B cell (primary cell): ENCODE data around the gene CDH7. TPM values are rescaled to one million over a fixed set of nuclear protein-coding genes. Genes with fewer than 3 reads are reported as not detected.

Experiments used
- ATAC-seq: fragments of 200-7000 bp; cut with Tn5 transposase; one replicate; pipeline ENCODE4 v1.10.0; 2021; ENCODE audit warnings: low read depth, mild to moderate bottlenecking, moderate number of reproducible peaks, moderate library complexity
- CTCF ChIA-PET: fragments of 350-600 bp; sonication (Branson Sonifier 250); formaldehyde crosslinking; loops from one replicate; lab custom pipeline; 2021; ENCODE audit warnings: antibody characterized with exemption, inconsistent platforms; lab: Charles Lee
- POLR2A ChIA-PET: fragments of 350-600 bp; sonication (Branson Sonifier 250); formaldehyde crosslinking; loops from one replicate; lab custom pipeline; 2021; ENCODE audit warnings: antibody characterized with exemption; lab: Charles Lee
- DNase-seq: peaks from one replicate; pipeline ENCODE4 v3.0.0; 2013
- H2AFZ ChIP-seq: 2 replicates; pipeline ENCODE4 v1.6.1; 2012; ENCODE audit warnings: mild to moderate bottlenecking, low read depth, low read length; ENCODE audit not compliant: insufficient read depth, poor library complexity, severe bottlenecking
- H3K27ac ChIP-seq, 2 donors: 1 replicate in 1 of 2; 2 replicates in 1 of 2; pipeline ENCODE4 v1.5.1; 2012 to 2013; ENCODE audit warnings: low read length in 2 of 2, mild to moderate bottlenecking in 2 of 2, moderate library complexity in 1 of 2
- H3K27me3 ChIP-seq, 4 experiments: fragments of 200-600 bp in 1 of 4; sonication (generic) in 1 of 4; replicated peaks in 1 of 4; 1 replicate in 2 of 4; 2 replicates in 2 of 4; pipeline versions ENCODE4 v1.6.1 to v1.7.0; 2013 to 2016; ENCODE audit warnings: low read length in 3 of 4, mild to moderate bottlenecking in 2 of 4, mixed read lengths in 1 of 4, moderate library complexity in 1 of 4; ENCODE audit not compliant: insufficient read depth in 4 of 4, control insufficient read depth in 3 of 4; ENCODE audit errors: control extremely low read depth in 1 of 4
- H3K36me3 ChIP-seq, 2 experiments: replicated peaks in 1 of 2; 1 replicate in 1 of 2; 2 replicates in 1 of 2; pipeline versions ENCODE4 v1.6.1 to v1.7.1; 2013; ENCODE audit warnings: low read length in 1 of 2; ENCODE audit not compliant: insufficient read depth in 2 of 2, control insufficient read depth in 1 of 2; ENCODE audit errors: control extremely low read depth in 1 of 2, extremely low read depth in 1 of 2
- H3K4me1 ChIP-seq, 2 donors: fragments of 200-600 bp in 1 of 2; sonication (generic) in 1 of 2; 1 replicate in 1 of 2; 2 replicates in 1 of 2; pipeline versions ENCODE4 v1.5.1 to v1.6.1; 2013 to 2017; ENCODE audit warnings: low read length in 2 of 2; ENCODE audit not compliant: control insufficient read depth in 2 of 2, insufficient read depth in 2 of 2
- H3K4me2 ChIP-seq: replicated peaks from 2 replicates; pipeline ENCODE3; 2012; ENCODE audit warnings: mild to moderate bottlenecking, low read depth, low read length; ENCODE audit not compliant: poor library complexity, severe bottlenecking
- H3K4me3 ChIP-seq, 5 experiments: fragments of 200-600 bp in 1 of 5; sonication (generic) in 1 of 5; 1 replicate in 3 of 5; 2 replicates in 2 of 5; pipeline versions ENCODE4 v1.5.1 to v1.7.0; 2011 to 2016; ENCODE audit warnings: low read length in 4 of 5, mild to moderate bottlenecking in 4 of 5, low read depth in 2 of 5, control low read depth in 1 of 5, moderate library complexity in 1 of 5; ENCODE audit not compliant: insufficient read depth in 1 of 5; ENCODE audit errors: control extremely low read depth in 1 of 5, extremely low read depth in 1 of 5
- H3K79me2 ChIP-seq: fragments of 200-600 bp; sonication (generic); one replicate; pipeline ENCODE4 v1.6.0; 2016; ENCODE audit warnings: low read length; ENCODE audit not compliant: control insufficient read depth, insufficient read depth
- H3K9ac ChIP-seq: fragments of 200-600 bp; sonication (generic); 2 replicates; pipeline ENCODE4 v1.6.1; 2017; ENCODE audit warnings: mild to moderate bottlenecking, low read length, moderate library complexity
- H3K9me3 ChIP-seq, 3 donors: one replicate each; pipeline versions ENCODE4 v1.6.1 to v1.7.1; 2013; ENCODE audit warnings: low read length in 2 of 3; ENCODE audit not compliant: control insufficient read depth in 2 of 3, insufficient read depth in 1 of 3; ENCODE audit errors: control extremely low read depth in 1 of 3
- H4K20me1 ChIP-seq: 2 replicates; pipeline ENCODE4 v1.6.0; 2012; ENCODE audit warnings: mild to moderate bottlenecking, low read length; ENCODE audit not compliant: insufficient read depth, control insufficient read depth, poor library complexity, severe bottlenecking
- H3K27ac Mint-ChIP-seq: one replicate; pipeline ENCODE4 v1.8.0; 2021; ENCODE audit warnings: mixed read lengths
- H3K27me3 Mint-ChIP-seq: one replicate; pipeline ENCODE4 v1.8.0; 2021; ENCODE audit warnings: mixed read lengths
- H3K4me1 Mint-ChIP-seq: one replicate; pipeline ENCODE4 v1.8.0; 2021; ENCODE audit warnings: mixed read lengths
- H3K4me3 Mint-ChIP-seq: one replicate; pipeline ENCODE4 v1.8.0; 2021; ENCODE audit warnings: mixed read lengths
- H3K9me3 Mint-ChIP-seq: one replicate; pipeline ENCODE4 v1.8.0; 2022; ENCODE audit warnings: mixed read lengths; ENCODE audit not compliant: insufficient read depth
- EZH2 ChIP-seq: IDR thresholded peaks from 2 replicates; pipeline ENCODE4 v1.6.1; 2012; ENCODE audit warnings: borderline replicate concordance, low read depth, mild to moderate bottlenecking, moderate library complexity, low read length; ENCODE audit not compliant: insufficient read depth, poor library complexity, severe bottlenecking
- WGBS: methylation state at CpG from one replicate; pipeline ENCODE4 v1.1.5; 2013; ENCODE audit warnings: missing lambda C conversion rate; ENCODE audit not compliant: insufficient coverage; 5-methylcytosine and 5-hydroxymethylcytosine counted together
- intact Hi-C: fragments of 100-400 bp; cut with micrococcal nuclease; formaldehyde crosslinking; loops from one replicate; pipeline ENCODE4 v1.10.0; 2022
- polyA plus RNA-seq: library from polyadenylated mRNA; depleted of rRNA; stranded (reverse); fragments of >200 nt; gene quantifications from 2 replicates; pipeline ENCODE4 v1.2.3, GENCODE V29; 2012
- total RNA-seq, 2 donors: library from RNA; stranded (reverse); fragments of 120-200 nt in 1 of 2; gene quantifications; 1 replicate in 1 of 2; 2 replicates in 1 of 2; pipeline versions ENCODE4 v1.2.3 to v1.2.4, GENCODE V29; 2013 to 2022
- TF ChIP-seq, protein P1 (sequence below): fragments of 200-600 bp; IDR thresholded peaks from one replicate; pipeline ENCODE4 v1.8.0; 2022; ENCODE audit warnings: antibody characterized with exemption, mild to moderate bottlenecking

Gene CDH7
- total and polyA plus RNA-seq, 2 donors (not counting 1 experiment from before 2014, with no cell fraction given): not detected

DNA sequence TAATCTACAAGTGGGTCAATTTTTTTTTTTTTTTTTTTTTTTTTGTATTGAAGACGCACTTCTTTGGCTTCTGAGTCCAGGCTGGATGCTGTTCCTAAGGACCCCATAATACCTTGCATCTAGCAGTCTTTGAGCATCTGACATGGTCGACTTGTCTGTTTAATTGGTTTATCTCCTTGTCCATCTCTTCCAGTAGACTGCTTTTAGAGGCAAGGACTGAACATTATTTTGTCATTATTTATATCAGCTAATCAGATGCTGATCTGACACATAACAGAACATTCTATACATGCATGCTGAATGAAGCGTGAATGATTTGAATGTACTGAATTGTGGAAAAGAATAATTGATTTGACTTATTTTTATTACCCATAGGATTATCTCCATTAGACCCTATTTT, 118.7 kb downstream of the CDH7 start:
- no CpG with 5 or more reads among the region's 3 CpGs for WGBS
- Histone ChIP-seq H3K27ac (no peak overlapping the region), H3K27me3 (no peaks in the 10 kb centered on the region), H3K9me3 (no peaks in the 10 kb centered on the region), H4K20me1 (no peaks in the 10 kb centered on the region), H2AFZ (no peak overlapping the region), H3K4me2 (no peak overlapping the region), H3K4me3 (no peak overlapping the region), H3K9ac (no peak overlapping the region), H3K4me1 (no peaks in the 10 kb centered on the region), H3K79me2 (no peaks in the 10 kb centered on the region), H3K36me3 (no peaks in the 10 kb centered on the region)
- TF ChIP-seq, protein P1, sequence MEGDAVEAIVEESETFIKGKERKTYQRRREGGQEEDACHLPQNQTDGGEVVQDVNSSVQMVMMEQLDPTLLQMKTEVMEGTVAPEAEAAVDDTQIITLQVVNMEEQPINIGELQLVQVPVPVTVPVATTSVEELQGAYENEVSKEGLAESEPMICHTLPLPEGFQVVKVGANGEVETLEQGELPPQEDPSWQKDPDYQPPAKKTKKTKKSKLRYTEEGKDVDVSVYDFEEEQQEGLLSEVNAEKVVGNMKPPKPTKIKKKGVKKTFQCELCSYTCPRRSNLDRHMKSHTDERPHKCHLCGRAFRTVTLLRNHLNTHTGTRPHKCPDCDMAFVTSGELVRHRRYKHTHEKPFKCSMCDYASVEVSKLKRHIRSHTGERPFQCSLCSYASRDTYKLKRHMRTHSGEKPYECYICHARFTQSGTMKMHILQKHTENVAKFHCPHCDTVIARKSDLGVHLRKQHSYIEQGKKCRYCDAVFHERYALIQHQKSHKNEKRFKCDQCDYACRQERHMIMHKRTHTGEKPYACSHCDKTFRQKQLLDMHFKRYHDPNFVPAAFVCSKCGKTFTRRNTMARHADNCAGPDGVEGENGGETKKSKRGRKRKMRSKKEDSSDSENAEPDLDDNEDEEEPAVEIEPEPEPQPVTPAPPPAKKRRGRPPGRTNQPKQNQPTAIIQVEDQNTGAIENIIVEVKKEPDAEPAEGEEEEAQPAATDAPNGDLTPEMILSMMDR: no peak
- no peak for TF ChIP-seq EZH2
- Mint-ChIP-seq H3K4me3 (no peak overlapping the region), H3K9me3 (no peaks in the 10 kb centered on the region), H3K4me1 (no peaks in the 10 kb centered on the region), H3K27ac (no peak overlapping the region), H3K27me3 (no peaks in the 10 kb centered on the region)
- ChIA-PET CTCF (no interaction called here), POLR2A (no interaction called here)
- DNase-seq (no peak), ATAC-seq (no peak)
- intact Hi-C loops: no loop called here

DNA sequence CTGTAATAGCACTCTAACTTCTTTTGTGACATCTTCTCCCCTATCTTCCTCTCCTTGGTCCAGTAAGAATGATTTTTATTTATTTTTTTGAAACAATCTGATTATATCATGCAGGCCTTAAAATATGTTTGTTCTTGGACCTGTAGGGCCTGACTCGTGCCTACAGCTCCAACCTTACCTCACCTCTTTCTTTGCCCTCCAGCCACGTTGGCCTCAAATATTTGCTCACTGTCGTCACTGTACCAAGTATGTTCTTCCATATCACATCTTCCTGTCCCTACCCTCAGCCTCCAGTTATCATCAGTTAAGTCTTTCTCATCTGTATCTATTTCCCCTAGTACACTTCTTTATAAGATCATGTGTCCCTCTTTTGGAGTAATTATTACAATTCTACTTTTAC, 125.5 kb downstream of the CDH7 start:
- ATAC-seq: no peak
- ChIA-PET POLR2A (no interaction called here), CTCF (no interaction called here)
- no peaks in the 10 kb centered on the region for H3K27me3 Mint-ChIP-seq
- no peak overlapping the region for H2AFZ ChIP-seq
- DNase-seq: no peak
- intact Hi-C loops: no loop called here
- H3K27me3 ChIP-seq: no peaks in the 10 kb centered on the region
- H3K9me3 Mint-ChIP-seq: no peaks in the 10 kb centered on the region
- H3K9me3 ChIP-seq: no peaks in the 10 kb centered on the region
- H3K4me3 Mint-ChIP-seq: no peak overlapping the region
- H3K36me3 ChIP-seq: no peaks in the 10 kb centered on the region
- H3K4me3 ChIP-seq: no peak overlapping the region
- no peak overlapping the region for H3K9ac ChIP-seq
- no peak overlapping the region for H3K27ac Mint-ChIP-seq
- H4K20me1 ChIP-seq: no peaks in the 10 kb centered on the region
- H3K79me2 ChIP-seq: no peaks in the 10 kb centered on the region
- no peak overlapping the region for H3K27ac ChIP-seq
- H3K4me2 ChIP-seq: no peak overlapping the region
- 62% methylated on average over 3 of the region's 3 CpGs for WGBS
- TF ChIP-seq, protein P1: no peak
- TF ChIP-seq EZH2: no peak
- H3K4me1 ChIP-seq: no peaks in the 10 kb centered on the region
- H3K4me1 Mint-ChIP-seq: no peaks in the 10 kb centered on the region
